Left cardiac atrium (tissue), 4 donors: ENCODE results near the gene EPS15. TPM values are rescaled to one million over a fixed set of nuclear protein-coding genes. Genes with fewer than 3 reads are reported as not detected.
A peak's percentile ranks its signal among the peaks of the same experiment; 100 is the strongest.
"Not testable (repeated sequence)": the region's sequence is repeated elsewhere in the genome, so short reads cannot be mapped to it uniquely, and the experiment has no call there.

Experiments
- ATAC-seq, 2 donors: fragments of 200-7000 bp; cut with Tn5 transposase; one replicate each; pipeline ENCODE4 v1.9.1; 2020; ENCODE audit warnings: mild to moderate bottlenecking in 2 of 2, moderate library complexity in 2 of 2
- DNase-seq: peaks from one replicate; pipeline ENCODE4 v3.0.0-alpha.2; 2020
- intact Hi-C, 2 donors: fragments of 100-400 bp; cut with DNase I; formaldehyde crosslinking; loops; one replicate each; pipeline versions ENCODE4 v1.14.1 to v1.15.1; 2022 to 2023
- total RNA-seq, 2 donors: library from RNA; stranded (reverse); fragmentation: NEBNext Ultra II Directional; extraction: Animal tissue kit (Norgen Biotek cat#: 25700); gene quantifications; one replicate each; pipeline ENCODE4 v1.2.1, GENCODE V29; 2021
- donor health status: DM: no; HTN: yes; CAD: no.
- donor health status: DM: no; HTN: yes; CAD: no; lungs with severe emphysema.
- donor health status: DM: yes; HTN: yes; CAD: no.
- donor health status: Dilated cardiomyopathy.

EPS15 gene
- total RNA-seq, 2 donors from 2014 or later, result 59.5 to 64.8 TPM

DNA sequence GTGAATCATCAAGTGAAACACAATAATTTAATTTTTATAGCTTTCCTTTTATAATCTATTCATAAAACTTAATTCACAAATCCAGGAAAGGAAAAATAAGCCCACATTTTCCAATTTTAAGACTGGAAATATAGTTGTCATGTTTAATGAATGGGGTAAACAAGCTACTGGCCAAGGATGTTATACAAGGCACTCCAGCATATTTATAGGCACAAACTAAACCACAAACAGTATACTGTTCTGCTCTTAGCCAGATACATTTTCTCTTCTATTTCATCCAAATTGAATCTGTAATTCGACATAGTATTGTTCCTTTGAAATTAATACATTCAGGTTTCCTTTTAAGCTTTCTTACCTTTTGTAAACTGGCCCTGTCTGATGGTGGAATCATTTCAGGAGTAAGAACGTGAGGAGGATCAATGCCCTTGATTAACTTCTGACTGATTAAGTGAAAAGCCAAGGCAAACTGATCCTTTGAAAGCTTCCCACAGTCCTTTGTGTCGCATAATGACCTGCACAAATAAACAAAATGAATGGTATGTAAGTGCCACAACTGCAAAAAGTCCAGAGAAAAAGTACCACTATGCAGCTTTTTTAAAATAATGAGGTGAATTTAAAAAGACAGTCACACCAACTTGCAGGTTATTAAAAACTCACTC lies 74.4 kb downstream of the EPS15 start:
- intact Hi-C loops, result no loop called here
- ATAC-seq (no peak), DNase-seq (no peak)

DNA sequence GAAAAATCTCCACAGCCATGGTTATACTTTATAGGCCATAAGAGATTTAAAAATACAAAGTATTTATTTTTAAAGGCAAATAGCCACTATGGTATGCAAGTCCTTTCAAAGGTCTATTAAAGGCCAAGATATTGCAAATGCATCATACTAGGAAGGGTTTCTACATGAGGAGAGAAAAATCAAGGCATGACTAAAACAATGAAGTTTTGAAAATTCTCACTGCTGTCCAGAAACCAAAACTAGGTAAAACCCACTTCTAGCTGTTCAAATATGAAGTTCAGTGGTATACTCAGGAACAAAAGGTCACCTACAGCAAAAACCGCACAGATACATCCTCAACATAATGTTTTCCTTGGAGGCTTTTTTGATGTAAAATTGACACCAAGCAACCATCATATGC lies 75.0 kb downstream of the EPS15 start:
- ATAC-seq, result no peak

DNA sequence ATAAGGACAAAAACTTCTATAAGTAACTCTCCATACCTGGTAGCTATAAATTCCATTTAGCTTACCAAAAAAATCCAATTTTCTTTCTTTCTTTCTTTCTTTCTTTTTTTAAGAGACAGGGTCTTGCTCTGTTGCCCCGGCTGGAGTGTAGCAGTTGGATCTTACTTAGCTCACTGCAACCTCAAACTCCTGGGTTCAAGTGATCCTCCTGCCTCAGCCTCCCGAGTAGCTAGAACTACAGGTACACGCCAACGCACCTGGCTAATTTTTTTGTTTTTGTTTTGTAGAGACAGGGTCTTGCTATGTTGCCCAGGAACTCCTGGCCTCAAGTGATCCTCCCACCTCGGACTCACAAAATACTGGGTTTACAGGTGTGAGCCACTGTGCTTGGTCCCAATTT lies 75.5 kb downstream of the EPS15 start:
- intact Hi-C loops, result no loop called here

More for the DNA sequence above, 75.0 kb downstream of the EPS15 start:
- intact Hi-C loops, result no loop called here
- DNase-seq, result no peak

DNA sequence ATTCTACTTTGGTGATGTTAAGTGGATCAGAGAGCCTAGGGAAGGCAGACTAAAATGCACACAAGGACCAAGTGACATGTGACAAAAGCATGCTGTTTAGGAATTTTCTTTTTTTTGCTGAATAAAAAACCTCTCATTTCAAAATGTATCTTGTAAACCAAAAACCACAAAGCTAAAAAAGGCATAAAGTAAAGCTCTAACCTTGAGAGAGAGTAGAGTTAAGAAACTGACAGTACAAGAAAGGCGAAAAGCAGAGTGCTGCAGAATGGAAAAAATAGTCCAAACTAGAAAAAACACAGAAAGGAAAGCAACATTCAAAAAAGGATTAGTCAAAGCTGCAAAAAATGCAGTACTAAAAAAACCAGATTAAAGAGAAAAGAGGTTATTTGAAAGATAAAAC lies 76.5 kb downstream of the EPS15 start:
- intact Hi-C loops, result no loop called here
- DNase-seq (no peak), ATAC-seq (no peak)

More for the DNA sequence above, 75.5 kb downstream of the EPS15 start:
- DNase-seq, result no peak
- no peak for ATAC-seq

DNA sequence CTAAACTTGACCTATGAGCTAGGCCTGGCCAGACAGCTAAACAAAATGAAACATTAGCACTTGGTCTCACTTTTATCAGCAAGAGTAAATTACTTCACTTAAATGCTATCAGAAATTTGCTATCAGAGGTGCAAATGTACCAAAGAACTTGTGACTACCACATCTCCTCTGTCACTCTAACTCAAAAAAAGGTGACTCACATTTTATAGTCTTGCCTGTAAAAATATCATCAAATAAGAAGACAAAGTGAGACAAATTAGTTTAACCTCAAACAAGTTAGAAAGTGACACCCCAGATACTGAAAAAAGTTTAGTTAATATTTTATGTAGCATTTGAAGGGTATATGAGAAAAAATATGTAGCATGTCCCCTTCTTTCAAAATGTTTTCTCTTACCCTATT lies 76.9 kb downstream of the EPS15 start:
- ATAC-seq (no peak), DNase-seq (no peak)
- intact Hi-C loops, result no loop called here

DNA sequence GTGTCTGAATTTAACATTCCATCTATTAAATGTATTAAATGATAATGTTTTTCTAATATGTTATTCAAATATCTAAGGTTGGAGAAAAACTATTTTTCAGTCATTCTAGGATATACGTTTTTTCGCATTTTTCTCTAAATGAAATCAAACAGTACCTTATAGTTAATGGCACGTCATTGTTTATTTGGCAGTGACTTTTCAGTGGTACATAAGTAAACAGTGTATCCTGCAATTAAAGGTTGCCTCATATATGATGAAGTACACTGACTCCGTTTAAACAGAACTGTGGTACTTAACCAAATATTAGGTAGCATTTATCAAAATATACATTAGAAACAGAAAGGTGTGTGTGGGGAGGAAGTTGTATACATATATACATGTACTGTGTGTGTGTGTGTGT lies 79.2 kb downstream of the EPS15 start:
- no peak for ATAC-seq
- intact Hi-C loops, result no loop called here
- DNase-seq, result no peak

DNA sequence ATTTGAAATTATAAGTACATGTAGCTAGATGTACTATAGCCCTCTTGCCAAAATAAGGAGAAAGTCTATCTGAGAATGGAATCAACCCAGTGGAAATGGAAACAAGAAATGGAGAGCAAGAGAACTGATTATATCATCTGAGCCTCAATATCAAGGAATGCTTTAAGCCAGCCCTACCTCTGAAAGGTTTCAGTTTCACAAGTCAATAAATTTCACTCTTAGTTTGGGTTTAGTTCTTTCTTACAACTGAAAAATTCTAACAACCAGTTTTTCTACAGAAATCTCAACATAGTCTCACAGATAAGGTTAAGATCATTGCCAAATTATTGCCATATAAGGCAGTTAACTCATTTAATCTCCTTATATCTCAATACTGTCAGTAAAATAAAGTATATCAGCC lies 80.0 kb downstream of the EPS15 start:
- ATAC-seq (no peak), DNase-seq (no peak)
- intact Hi-C loops, result no loop called here

DNA sequence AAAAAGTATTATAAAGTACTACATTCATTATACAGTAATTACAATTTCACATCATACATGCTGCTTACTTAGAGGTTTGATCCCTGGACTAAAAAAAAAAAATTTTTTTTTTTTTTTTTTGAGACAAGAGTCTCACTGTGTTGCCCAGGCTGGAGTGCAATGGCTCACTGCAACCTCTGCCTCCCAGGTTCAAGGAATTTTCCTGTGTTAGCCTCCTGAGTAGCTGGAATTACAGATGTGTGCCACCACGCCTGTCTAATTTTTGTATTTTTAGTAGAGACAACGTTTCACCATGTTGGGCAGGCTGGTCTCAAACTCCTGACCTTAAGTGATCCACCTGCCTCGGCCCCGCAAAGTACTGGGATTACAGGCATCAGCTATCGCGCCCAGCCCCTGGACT lies 81.7 kb downstream of the EPS15 start:
- DNase-seq, intact Hi-C loops, ATAC-seq: not testable (repeated sequence)

DNA sequence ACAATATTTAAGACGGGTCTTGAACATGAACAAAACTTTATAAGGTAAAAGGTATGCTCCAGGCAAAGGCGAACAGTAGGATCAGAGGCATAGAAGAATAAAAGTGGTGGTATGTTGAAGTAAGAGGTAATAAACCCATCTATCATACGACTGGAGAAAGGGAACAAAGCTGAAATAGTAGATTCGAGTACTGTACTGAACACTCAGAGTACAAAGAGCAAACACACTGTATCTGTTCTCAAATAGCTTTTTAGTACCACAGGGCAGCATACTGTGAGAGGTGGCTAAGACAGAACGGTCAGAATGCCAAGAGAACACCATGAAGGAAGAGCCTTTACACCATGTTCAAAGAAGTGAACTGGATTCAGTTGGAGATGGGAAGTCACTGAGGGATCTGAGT lies 83.2 kb downstream of the EPS15 start:
- DNase-seq, result no peak
- intact Hi-C loops, result no loop called here
- ATAC-seq, result no peak

DNA sequence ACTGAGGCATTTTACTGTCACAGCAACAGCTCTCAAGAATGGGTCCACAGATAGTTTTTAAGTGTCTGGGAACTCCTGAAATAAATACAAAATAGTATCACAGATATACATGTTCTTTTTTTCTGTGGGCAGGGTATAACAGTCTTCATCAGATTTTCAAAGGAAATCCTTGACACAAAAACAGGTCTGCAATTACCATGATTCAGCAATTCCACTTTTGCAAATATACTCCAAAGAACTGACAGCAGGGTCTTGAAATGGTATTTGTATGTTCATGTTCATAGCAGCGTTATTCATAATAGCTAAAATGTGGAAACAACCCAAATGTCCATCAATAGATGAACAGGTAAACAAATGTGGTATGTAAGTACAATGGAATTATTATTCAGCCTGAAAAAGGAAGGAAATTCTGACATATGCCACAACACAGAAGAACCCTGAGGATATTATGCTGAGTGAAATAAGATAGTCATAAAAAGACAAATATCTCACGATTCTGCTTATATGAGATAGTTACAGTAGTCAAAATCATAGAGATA lies 85.0 kb downstream of the EPS15 start:
- ATAC-seq, result no peak

DNA sequence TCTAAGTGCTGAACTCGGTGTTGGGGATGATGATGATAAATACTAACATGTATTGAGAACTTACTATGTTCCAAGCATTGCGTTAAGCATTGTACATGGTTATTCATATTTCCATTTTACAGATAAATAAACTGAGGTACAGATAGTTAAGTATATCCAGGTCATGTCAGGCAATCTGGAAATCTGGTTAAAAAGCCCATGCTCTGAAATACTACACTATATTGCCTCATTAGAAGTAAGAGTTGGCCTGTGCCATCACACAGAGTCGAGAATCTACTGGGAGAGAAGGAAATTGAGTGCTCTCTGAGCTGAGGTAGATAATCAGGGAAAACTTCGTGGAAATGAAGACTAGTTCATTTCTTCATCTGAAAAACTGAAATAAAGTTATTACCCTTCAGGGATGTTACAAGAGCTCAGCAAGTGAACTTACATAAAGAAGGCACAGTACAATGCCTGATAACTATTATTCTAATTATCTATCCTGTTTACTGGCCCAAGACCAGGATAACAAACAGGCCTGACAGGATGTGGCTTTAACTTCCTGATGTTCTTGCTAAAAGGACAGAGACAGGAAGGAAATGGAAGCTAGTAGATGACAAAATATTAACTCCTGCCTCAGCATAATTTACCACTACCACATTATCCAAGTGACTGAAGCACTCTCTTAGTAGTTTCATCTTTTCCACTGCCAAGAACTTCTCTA lies 85.6 kb downstream of the EPS15 start:
- ATAC-seq, result peak; percentile 71 to 74
- no peak for DNase-seq
- intact Hi-C loops, result no loop called here

More for the DNA sequence above, 85.0 kb downstream of the EPS15 start:
- intact Hi-C loops, result no loop called here
- no peak for DNase-seq

DNA sequence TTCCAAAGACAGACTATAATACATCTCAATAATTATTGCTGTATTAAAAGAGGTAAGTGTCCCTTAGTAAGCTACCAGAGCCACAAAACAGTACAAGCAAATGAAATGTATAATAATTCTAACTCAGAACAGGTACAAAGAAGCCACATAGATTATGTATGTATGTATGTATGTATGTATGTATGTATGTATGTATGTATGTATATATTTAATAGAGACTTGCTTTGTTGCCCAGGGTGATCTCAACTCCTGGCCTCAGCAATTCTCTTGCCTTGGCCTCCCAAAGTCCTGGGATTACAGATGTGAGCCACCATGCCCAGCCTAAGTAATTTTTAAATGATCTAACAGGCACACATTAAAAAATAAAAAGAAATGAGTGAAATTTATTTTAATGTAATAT lies 86.9 kb downstream of the EPS15 start:
- intact Hi-C loops, result no loop called here
- ATAC-seq (no peak), DNase-seq (no peak)

DNA sequence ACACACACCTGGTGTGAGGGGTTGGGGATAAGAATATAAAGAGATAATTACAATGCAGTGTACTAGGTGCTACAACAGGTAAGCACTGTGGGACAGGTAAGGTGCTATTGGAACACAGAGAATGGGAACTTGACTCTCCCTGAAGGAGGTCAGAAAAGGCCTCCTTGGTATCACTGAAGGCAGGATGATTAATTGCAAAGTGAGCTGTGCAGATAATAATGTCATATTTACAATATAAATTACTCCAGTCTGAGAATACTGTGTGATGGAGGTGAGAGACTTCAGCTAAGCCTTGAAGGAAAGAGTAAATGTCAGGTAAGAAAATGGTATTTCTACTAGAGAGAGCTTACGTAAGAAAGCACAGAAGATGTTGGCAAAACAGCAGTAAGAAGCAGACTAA lies 91.6 kb downstream of the EPS15 start:
- no peak for DNase-seq
- intact Hi-C loops, result no loop called here
- no peak for ATAC-seq

DNA sequence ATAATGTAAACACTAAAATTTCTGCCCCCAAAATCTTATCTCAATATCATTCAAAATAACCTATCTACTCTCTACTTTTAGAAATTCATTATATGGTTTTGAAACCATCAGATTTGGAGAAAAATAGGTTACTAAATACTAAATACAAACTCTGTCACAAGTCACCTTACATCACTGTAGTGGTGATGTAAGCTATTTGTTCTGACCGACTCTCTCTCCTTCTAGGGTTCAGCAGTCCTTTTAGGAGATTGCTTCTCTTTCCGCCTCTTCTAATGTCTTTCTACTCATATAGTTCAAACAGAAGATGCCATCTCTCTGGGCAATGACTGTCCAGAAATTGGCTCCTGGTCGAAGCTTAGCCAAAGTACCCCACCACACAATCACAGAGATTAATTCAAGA lies 93.1 kb downstream of the EPS15 start:
- ATAC-seq (no peak), DNase-seq (no peak)
- intact Hi-C loops, result no loop called here

DNA sequence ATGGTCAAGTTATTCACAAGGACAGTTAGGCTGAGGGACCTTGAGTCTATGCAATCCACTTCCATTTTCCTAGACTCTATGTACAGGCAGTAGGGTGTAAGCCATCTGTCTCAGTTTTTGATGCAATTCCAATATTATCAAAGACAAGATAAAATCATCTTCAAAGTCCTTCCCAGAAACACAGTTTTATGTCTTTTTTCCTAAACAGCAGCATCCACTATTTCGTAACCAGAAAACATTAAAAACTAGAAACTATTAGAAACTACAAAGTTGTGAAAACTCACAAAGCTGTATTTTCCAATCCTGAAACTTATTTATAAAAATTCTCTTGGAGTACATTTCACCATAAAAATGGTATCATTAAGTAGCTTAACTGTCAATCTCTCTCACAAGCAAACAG lies 93.8 kb downstream of the EPS15 start:
- intact Hi-C loops, result no loop called here
- ATAC-seq (no peak), DNase-seq (no peak)

DNA sequence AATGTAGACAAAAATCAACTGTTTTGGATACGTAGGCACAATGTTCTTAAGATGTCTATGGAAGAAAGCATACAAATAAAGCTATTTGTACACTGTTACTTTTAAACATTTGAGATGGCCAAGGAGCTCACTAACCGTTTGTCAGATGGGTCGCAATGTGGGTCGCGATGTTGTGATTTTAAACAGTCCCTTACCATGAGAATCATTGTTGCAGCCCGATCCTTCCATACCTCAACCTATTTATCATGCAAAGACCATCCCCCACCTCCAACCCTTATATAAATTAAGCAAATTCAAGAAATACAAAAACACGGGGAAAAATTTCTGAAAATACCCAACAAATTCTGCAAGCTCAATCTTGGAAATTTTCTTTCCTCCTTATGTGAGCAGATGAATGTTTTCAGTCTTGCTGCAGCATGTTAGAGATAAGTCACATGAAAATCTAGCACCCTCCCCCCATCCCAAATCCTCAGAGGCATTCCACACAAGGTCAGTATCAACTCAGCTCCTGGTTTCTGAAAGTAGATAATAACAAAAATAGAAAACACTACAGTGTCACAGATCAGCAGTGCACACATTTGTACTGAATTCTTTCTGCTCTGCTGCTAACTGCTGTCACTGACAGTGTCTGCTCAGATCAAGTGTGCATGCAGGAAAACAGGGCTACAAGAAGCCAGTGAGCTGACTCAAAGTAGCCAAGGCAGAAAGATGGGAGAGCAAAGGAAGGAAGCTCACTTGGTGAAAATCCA lies 95.8 kb downstream of the EPS15 start:
- ATAC-seq, result peak; percentile 71 to 84
- intact Hi-C loops, result loop anchor here in 1 of 2 donors (5.0 kb wide), 1 partner anchor 99 kb away; no protein-coding TSS in a partner anchor
- DNase-seq, result no peak

DNA sequence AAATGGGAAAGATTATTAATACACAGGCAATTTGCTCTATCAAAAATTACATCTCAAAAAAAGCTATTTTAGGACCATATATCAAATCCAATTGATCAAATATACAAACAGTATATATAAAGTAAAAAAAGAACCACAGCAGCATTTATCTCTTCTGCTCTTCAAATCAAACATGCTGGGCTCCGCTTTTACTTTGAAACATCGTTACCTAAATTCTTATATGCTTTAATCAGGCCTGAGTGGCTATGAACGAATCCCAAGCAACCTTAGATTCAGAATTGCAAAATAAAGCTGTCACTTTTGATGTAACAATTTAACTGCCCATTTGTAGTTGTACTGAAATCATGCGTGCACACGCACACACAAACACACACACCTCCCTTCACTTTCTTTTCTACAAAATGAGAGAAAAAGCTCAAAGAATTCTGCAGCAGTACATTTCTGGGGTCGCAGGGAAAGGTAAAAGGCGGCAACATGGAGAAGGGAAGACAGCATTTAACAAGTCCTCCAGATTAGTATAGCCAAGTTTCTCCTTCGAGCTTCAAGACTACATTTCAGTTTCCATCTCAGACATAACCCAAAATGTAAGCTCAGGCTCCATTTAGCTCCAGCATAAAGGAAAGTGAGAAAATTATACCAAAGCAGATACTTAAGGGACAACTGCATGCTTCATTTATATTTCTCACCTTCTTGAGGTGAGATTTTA lies 96.5 kb downstream of the EPS15 start:
- intact Hi-C loops, result loop anchor here in 1 of 2 donors (5.0 kb wide), 1 partner anchor 100 kb away; no protein-coding TSS in a partner anchor
- DNase-seq (no peak), ATAC-seq (no peak)

DNA sequence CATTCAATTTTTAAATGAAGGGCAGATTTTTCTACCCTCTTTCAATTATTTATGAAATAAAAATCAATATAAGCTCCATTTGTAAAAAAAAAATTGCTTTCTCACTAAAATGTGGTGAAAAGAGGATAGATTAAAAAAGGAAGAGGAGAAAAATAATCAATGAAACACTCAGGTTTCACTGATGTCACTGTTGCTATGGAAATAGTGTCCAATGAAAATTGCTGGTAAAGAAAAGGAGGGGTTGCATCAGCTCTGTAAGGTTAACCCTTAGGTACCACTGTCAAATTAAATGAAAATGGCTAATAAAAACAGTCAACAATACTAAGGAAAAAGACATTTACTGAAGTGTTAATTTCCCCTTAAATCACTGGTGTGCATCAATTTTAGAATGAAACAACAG lies 97.1 kb downstream of the EPS15 start:
- intact Hi-C loops, result loop anchor here in 1 of 2 donors (5.0 kb wide), 1 partner anchor 100 kb away; no protein-coding TSS in a partner anchor
- no peak for DNase-seq
- peak; percentile 76 to 80 for ATAC-seq
